DND-41 (cell line): ENCODE results near the gene DOCK4.

ENCODE experiments used
- EZH2 ChIP-seq: IDR thresholded peaks from 3 replicates; pipeline ENCODE4 v1.6.1; 2012; ENCODE audit warnings: borderline replicate concordance, low read depth, mild to moderate bottlenecking, moderate library complexity, low read length, inconsistent platforms; ENCODE audit not compliant: severe bottlenecking
- TF ChIP-seq, protein P1 (sequence below): IDR thresholded peaks from 2 replicates; pipeline ENCODE4 v1.5.1; 2012; ENCODE audit warnings: borderline replicate concordance, low read length, moderate library complexity, mild to moderate bottlenecking; ENCODE audit not compliant: poor library complexity, severe bottlenecking; ENCODE audit errors: extremely low read depth

DNA sequence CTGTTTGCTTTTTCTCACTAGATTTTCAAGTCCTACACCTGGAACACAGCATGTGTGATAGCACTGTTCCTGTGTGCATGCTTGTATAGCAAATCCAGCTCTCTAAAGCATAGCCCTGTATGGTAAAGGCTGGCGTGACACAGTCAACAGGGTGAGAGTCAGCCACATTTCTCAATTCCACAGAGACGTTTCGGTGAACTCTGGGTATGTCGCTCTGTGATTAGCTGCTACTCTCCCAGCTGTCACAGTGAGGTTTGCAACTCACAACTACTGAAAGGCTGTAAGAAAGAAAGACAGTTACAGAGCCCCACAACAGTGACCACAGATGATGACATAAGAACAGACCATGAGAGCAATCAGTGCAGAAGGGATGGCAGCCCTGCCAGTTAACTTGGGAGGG lies 473.3 kb downstream of the DOCK4 start:
- TF ChIP-seq EZH2 = no peak
- TF ChIP-seq, protein P1, sequence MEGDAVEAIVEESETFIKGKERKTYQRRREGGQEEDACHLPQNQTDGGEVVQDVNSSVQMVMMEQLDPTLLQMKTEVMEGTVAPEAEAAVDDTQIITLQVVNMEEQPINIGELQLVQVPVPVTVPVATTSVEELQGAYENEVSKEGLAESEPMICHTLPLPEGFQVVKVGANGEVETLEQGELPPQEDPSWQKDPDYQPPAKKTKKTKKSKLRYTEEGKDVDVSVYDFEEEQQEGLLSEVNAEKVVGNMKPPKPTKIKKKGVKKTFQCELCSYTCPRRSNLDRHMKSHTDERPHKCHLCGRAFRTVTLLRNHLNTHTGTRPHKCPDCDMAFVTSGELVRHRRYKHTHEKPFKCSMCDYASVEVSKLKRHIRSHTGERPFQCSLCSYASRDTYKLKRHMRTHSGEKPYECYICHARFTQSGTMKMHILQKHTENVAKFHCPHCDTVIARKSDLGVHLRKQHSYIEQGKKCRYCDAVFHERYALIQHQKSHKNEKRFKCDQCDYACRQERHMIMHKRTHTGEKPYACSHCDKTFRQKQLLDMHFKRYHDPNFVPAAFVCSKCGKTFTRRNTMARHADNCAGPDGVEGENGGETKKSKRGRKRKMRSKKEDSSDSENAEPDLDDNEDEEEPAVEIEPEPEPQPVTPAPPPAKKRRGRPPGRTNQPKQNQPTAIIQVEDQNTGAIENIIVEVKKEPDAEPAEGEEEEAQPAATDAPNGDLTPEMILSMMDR = no peak
